HG03342 (cell line): ENCODE data around the gene SPTB.

ENCODE experiments used
- ATAC-seq: cut with Tn5 transposase; IDR thresholded peaks from one replicate; pipeline ENCODE4 v1.9.1; 2021; ENCODE audit warnings: mild to moderate bottlenecking, moderate library complexity; ENCODE audit not compliant: unreplicated experiment

Gene SPTB

GRCh38 chr14:64715628-64716412 lies 163.9 kb downstream of the SPTB start:
- no peak for ATAC-seq

GRCh38 chr14:64715146-64715627 lies 164.5 kb downstream of the SPTB start:
- no peak for ATAC-seq

DNA sequence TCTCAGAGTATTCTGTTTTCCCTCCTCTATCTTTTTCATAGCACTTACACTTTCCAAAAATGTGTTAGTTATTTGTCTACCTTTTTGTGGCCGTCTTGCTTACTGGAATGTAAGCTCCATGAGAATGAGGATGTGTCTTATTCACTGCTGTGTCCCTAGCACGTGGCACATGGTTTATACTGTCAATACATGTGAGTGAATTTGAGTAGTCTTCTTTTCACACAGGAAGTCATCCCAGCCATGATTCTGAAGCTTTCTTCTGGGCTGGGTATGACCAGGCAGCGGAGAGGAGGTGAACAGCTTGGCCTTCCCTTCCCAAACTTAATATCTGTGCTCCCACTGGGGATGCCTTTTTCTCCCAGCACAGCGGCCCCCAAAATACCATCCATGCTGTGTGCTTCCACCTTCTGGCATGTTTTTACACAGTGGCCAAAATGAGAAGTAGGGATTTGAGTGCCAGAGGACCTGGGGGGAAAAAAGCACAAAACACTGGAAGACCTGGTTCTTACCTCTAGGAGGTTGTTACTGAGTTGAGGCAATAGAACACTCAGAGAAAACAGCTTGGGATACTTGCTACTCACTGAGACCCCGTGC lies 165.2 kb downstream of the SPTB start:
- ATAC-seq: no peak

DNA sequence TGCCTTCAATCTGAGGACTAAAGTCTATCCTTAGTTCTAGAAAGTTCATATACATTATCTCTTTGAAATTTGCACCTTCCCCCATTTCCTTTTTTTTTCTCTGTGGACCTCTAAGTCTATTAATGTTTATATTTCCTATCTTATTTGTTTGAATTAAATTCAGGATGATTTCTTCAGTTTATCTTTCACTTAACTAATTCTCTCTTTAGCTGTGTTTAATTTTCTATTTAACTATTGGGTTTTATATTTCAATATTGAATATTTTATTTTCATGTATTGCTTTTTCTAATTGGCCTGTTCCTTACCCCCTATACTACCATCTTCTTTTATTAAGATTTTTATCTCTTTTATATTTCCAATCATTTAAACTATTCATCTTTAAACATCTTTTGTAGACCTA lies 166.0 kb downstream of the SPTB start:
- no peak for ATAC-seq

DNA sequence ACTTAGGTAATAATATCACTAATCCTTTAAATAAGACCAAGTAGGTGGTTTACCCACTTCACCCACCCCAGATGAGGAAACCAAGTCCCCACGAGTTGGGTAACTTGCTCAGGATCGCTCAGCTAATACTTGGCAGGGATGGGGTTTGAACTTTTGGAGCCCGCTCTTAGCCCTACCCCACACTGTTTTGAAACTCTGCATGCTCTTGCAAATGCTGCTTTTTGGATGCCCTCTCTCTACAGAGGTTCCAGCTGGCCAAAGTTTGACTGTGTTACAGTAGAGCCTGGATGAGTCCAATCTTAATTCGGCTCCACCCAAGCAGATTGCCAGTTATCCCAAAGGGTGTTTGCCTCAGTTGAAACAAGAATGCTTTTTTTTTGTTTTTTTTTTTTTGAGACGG lies 168.7 kb downstream of the SPTB start:
- ATAC-seq: no peak

DNA sequence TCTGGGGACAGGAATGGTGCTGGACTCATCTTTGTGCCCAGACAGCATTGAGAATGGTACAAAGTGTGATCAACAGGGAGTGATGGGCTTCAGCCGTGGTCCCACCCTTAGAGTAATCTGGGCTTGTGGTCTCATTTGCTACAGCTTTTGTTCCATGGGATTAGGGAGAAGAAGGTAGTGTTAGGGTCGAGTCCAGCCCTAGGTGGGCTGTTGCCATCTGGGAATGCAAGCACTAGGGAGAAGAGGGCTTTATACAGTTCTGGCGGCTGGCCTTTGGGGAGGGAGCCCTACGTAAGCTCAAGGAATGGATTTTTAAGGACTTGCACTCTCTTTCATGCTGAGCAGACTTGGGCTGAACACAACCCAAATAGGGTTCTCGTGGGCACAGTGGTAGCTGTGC lies 170.6 kb downstream of the SPTB start:
- ATAC-seq: no peak

- ATAC-seq: no peak
These were observed 171.3 kb downstream of the SPTB start for GRCh38 chr14:64708148-64709004.

- no peak for ATAC-seq
These were observed 172.0 kb downstream of the SPTB start for GRCh38 chr14:64707661-64708060.

DNA sequence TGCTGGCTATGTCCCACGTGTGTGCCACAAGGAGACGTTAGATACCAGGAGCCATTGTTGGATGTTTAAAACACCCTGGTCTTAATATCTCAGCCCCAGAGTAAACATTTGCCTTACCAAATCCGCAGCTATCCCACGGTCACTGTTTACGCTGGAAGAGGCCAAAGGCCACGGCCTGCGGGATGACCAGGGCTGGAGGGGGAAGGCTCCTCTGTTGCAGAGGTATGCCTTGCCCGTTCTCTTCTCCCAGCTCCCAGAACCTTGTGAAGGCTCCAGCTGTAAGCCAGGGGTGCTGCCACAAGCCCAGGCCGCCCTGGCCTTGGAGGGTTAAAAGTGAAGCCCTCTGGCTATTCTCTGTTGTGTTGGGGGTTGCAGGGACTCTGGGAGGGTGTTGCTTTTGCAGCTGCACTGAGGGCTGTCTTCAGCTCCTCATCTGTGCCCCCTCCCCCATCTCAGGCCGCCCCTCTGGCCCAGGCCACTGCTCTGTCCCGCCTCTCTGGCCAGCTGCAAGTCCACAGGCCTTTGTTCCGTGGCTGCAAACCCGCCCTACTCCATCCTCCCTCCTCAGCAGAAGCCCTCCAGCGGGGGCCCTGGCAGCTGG lies 173.0 kb downstream of the SPTB start:
- no peak for ATAC-seq

- ATAC-seq: no peak
These were observed 173.6 kb downstream of the SPTB start for GRCh38 chr14:64706119-64706592.

DNA sequence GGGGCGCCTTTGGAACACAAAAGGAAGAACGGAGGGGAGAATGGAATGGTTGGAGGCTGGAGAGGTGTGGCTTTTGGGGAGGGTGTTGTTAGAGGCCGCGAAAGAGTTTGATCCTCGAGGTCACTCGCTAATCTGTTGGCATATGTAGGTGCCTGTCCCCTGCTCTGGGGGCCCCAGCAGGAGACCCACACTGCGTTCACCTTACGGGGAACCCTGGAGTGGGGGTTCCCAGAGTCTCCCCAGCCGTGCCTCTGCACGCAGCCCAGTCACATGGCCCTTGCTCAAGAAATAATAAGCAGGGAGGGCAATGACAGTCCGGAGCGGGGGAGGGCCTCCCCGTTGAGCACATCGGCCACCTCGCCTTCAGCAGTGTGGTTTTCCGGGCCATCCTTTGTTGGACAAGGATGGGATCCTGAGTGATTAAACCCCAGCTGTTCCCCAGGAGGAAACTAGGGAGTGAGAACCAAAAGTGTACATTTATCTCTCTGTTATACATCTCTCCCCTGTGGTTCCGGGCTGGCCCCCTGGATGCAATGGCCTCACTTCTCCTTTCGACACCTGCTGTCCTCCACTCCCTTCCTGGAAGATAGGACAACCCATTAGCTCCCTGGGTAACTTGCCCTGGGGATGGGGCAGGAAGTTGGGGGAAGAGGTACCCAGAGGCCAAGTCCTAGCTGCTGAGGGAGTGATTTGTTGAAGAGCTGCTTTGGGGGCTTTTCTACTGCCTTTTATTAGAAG lies 174.2 kb downstream of the SPTB start:
- no peak for ATAC-seq

DNA sequence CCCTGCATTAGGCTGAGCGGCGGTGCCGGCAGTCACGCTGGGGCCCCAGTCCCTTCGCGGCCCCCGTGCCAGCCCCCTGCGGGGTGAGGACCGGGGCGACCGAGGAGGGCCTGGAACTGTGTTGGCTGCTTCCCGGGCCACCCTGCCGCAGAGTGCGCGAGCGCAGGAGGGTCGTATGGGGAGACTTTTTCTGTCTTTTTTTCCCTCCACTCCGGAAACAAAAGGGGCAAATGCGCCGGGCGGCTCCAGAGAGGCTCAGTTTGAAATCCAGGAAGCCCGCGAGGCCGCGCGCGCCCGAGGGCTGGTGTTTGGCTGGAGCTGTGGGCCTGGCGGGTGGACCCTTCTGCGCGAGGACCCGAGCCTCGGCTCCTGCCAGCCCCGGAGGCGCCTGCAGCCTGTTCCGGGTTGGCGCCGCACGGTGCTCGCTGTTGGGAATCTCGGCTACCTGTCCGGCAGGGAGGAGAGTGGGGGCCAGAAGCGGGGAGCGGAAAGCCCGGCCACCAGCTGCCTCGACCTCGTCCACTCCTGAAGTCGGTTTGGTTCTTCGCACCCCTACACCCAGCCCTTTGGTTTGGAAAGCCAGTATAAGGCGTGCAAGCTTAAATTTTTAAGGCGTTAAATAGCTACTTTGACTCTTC lies 174.8 kb downstream of the SPTB start:
- no peak for ATAC-seq

GRCh38 chr14:64704143-64704742 lies 175.5 kb downstream of the SPTB start, which contains the start of gene PLEKHG3:
TSS of gene PLEKHG3 (plus strand) at chr14:64704424. CDS start at chr14:64727632, 23,208 bp downstream.
- ATAC-seq: no peak

- ATAC-seq: no peak
These were observed 176.1 kb downstream of the SPTB start for GRCh38 chr14:64703395-64704142.

DNA sequence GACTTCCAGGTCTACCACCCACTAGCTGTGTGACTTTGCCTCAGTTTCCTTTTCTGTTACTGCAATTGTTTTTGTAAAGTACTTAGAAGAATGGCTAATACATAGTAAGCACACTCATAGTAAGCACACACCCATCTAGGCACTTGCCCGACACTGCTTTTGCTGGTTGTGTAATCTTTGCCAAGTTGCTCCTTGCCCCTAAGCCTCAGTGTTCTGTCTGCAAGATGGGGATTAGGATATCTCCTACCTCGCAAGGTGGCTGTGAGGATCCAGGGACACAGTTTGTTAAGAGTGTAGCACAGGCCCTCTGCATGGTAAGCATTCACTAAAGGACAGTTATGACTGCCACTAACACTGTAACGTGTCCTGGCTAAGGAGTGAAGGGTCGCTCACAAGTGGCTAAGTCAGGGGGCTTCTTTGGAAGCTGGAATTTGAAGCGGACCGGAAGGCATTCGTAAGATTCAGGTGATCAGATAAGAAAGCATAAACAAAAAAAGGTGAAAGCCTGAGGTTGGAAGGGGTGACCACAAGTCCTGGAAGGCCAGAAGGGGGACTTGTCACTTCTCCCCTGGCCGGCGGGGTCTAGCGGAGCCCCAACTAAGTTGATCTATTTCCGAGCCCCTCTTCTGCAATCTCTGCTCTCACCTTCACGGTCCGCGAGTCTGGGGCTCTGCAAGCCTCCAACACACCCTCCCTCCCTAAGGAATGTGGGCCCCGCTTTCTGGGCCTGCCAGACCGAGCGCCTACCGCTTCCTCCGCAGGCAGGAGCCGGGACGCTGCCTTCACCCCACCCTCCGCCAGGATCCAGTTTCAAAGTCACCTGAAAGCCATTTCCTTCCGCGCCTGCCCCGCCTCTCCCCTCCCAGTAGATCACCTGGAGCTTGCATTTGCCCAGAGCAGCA lies 177.0 kb downstream of the SPTB start:
- no peak for ATAC-seq

DNA sequence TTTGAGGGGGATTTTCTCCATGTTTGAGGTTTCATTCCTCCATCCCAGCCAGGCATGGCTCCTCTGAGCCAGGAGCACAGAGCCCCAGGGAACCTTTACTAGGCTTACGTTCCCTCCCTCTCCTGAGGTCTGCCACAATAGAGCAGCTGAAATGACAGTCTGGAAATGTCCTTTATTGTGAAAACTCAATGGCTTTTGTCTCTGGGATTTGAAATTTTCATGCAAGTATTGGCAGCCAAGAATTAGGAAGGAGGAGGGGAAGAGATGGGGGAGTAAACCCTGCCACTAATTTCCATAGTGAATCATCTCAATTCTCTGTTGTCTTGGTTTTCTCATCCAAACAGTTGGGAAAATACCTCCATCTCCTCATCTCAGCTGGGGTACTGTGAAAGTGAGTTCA lies 178.0 kb downstream of the SPTB start:
- ATAC-seq: no peak

DNA sequence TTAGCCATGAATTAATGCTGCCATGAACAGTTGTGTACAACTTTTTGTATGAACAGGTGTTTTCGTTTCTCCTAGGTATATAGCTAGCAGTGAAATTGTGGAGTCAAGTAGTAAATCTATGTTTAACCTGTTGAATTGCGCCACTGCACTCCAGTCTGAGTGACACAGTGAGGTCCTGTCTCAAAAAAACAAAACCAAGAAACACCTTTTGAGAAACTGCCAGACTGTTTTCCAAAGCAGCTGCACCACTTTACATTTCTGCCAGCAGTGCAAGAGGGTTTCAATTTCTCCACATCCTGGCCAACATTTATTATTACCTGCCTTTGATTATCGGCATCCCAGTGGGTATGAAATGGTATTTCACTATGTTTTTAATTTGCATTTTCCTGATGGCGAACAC lies 178.8 kb downstream of the SPTB start:
- ATAC-seq: no peak

GRCh38 chr14:64700290-64700689 lies 179.4 kb downstream of the SPTB start:
- no peak for ATAC-seq
